VCaP (cell line): ENCODE results near the gene OR13J1.

Experiments
- H3K27ac ChIP-seq: fragments of 450-650 bp; 2 replicates; pipeline ENCODE4 v1.5.1; 2017
- CTCF ChIP-seq: fragments of 450-650 bp; conservative IDR thresholded peaks from 2 replicates; pipeline ENCODE4 v1.5.1; 2017; ENCODE audit warnings: mild to moderate bottlenecking, moderate library complexity

Gene OR13J1

GRCh38 chr9:35835766-35836165 lies 34.4 kb downstream of the OR13J1 start:
- no peak for TF ChIP-seq CTCF
- H3K27ac ChIP-seq, result no peak overlapping the region

GRCh38 chr9:35835216-35835632 lies 35.0 kb downstream of the OR13J1 start:
- H3K27ac ChIP-seq, result peak overlapping the region; percentile 91
- TF ChIP-seq CTCF, result no peak

GRCh38 chr9:35834260-35835215 lies 35.7 kb downstream of the OR13J1 start:
- H3K27ac ChIP-seq, result peak overlapping the region; percentile 91
- no peak for TF ChIP-seq CTCF

GRCh38 chr9:35832814-35833213 lies 37.4 kb downstream of the OR13J1 start:
- H3K27ac ChIP-seq, result peak overlapping the region; percentile 91
- no peak for TF ChIP-seq CTCF

GRCh38 chr9:35831040-35831439 lies 39.2 kb downstream of the OR13J1 start:
- no peak for TF ChIP-seq CTCF
- no peak overlapping the region for H3K27ac ChIP-seq

GRCh38 chr9:35829764-35830096 lies 40.5 kb downstream of the OR13J1 start:
- peak overlapping the region; percentile 74 for H3K27ac ChIP-seq
- TF ChIP-seq CTCF, result no peak

GRCh38 chr9:35829084-35829763 lies 41.0 kb downstream of the OR13J1 start, which contains the start of gene TMEM8B:
Gene TMEM8B, plus strand, starts transcription at chr9:35829228. Its CDS starts 220 bp downstream, at chr9:35829448.
- TF ChIP-seq CTCF, result no peak
- H3K27ac ChIP-seq, result peak within 1 kb of the TSS; percentile 74
